AG10803 (cell line): ENCODE measurements around the gene ZNF433.

Experiments used
- DNase-seq: peaks from one replicate; pipeline ENCODE4 v3.0.0; 2010; ENCODE audit warnings: low read depth
- H3K4me3 ChIP-seq: 2 replicates; pipeline ENCODE4 v1.5.1; 2011; ENCODE audit warnings: mild to moderate bottlenecking, low read length, control low read depth
- TF ChIP-seq, protein P1 (sequence below): conservative IDR thresholded peaks from 2 replicates; pipeline ENCODE4 v1.5.1; 2011; ENCODE audit warnings: mild to moderate bottlenecking, low read length, control low read depth, inconsistent platforms

Gene ZNF433

DNA sequence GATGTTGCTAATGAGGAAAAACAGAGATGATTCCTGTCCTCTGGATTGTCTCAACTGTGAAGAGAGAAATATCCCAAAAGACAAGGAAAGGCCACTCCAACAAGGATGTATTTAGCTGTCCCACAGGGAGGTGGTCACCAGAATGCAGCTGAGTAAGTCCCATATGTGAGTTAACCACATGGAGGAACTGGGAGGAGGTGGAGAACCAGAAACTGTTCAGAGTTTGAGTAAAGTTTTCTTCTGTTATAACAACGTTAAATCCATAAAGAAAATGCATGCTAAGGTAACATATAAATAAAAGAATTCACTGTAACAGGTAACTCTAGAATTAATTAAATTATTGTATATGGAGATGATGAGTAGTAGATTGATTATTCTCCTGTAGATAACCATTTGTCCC lies 65.3 kb downstream of the ZNF433 start:
- DNase-seq, result no peak
- TF ChIP-seq, protein P1, sequence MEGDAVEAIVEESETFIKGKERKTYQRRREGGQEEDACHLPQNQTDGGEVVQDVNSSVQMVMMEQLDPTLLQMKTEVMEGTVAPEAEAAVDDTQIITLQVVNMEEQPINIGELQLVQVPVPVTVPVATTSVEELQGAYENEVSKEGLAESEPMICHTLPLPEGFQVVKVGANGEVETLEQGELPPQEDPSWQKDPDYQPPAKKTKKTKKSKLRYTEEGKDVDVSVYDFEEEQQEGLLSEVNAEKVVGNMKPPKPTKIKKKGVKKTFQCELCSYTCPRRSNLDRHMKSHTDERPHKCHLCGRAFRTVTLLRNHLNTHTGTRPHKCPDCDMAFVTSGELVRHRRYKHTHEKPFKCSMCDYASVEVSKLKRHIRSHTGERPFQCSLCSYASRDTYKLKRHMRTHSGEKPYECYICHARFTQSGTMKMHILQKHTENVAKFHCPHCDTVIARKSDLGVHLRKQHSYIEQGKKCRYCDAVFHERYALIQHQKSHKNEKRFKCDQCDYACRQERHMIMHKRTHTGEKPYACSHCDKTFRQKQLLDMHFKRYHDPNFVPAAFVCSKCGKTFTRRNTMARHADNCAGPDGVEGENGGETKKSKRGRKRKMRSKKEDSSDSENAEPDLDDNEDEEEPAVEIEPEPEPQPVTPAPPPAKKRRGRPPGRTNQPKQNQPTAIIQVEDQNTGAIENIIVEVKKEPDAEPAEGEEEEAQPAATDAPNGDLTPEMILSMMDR, result no peak
- no peak overlapping the region for H3K4me3 ChIP-seq

DNA sequence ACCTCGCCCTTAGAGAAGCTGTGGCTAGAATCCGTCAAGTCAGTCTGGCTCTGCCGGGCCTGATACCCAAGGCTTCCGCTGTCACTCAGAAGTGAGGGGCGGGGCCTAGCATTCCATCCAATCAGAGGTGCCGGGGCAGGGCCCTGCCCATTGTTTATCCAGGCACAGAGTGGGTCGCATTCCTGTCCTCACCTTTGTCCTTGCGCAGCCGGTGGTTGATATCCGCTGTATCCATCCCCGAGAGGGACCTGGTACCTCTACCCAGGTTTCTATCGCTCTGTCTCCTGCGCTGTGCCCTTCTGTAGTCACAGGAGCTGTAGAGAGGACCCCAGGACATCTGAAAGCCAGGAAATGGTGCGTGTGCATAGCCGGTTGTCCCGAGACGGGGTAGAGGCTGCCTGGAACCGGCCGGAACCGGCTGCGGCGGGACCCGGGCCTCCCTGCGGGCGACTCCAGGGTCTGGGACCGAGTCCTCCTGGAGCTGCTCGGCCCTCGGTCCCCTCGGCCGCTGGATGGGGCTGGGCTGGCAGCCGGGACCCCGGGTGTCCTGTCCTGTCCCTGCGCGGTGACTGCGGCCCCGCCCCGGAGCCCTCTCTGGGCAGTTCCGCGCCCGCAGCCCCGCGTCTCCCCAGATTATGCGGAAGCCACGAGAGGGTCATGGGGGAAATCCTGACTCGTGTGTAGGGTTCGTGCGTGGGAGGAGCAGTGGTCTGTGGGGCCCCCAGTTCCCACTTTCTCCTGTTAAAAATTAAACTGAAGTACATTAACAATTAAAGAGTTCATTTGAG lies 70.4 kb downstream of the ZNF433 start, which contains the start of gene ZNF763:
Gene ZNF763, plus strand, starts transcription at position 183 of the 788 bp plus-strand sequence. Its CDS starts 169 bp downstream, at position 352.
- DNase-seq, result peak; percentile 78
- TF ChIP-seq, protein P1, result no peak

More for the DNA sequence above, 70.4 kb downstream of the ZNF433 start, which contains the start of gene ZNF763:
- peak within 1 kb of the TSS; percentile 94 for H3K4me3 ChIP-seq
